Stomach (tissue), 9 donors: ENCODE data around the gene GATA2. TPM values are rescaled to one million over a fixed set of nuclear protein-coding genes. Genes with fewer than 3 reads are reported as not detected.

ENCODE experiments used
- DNase-seq, 2 donors: peaks; one replicate each; pipeline versions ENCODE4 v3.0.0 to v3.0.0-alpha.2; 2013 to 2019
- H3K27ac ChIP-seq, 5 donors: fragments of 200-600 bp in 4 of 5; sonication (generic) in 4 of 5; one replicate each; pipeline ENCODE4 v1.5.1; 2013 to 2019; ENCODE audit warnings: mild to moderate bottlenecking in 1 of 5, moderate library complexity in 1 of 5
- H3K27me3 ChIP-seq, 3 donors: fragments of 200-600 bp; sonication (generic); one replicate each; pipeline ENCODE4 v1.5.1; 2017 to 2019; ENCODE audit warnings: mixed run types in 1 of 3
- H3K36me3 ChIP-seq, 4 donors: fragments of 200-600 bp; sonication (generic); 1 replicate in 3 of 4; 2 replicates in 1 of 4; pipeline ENCODE4 v1.5.1; 2016 to 2019
- H3K4me1 ChIP-seq, 4 donors: fragments of 200-600 bp; sonication (generic); one replicate each; pipeline ENCODE4 v1.5.1; 2016 to 2019
- H3K4me3 ChIP-seq, 4 donors: fragments of 200-600 bp; sonication (generic) in 3 of 4; one replicate each; pipeline ENCODE4 v1.5.1; 2016 to 2019; ENCODE audit warnings: mild to moderate bottlenecking in 1 of 4
- H3K9me3 ChIP-seq, 4 donors: fragments of 200-600 bp; sonication (generic); one replicate each; pipeline ENCODE4 v1.5.1; 2016 to 2019
- CTCF ChIP-seq, 7 experiments: fragments of 450-650 bp in 4 of 7; fragments of 200-600 bp in 3 of 7; sonication (generic) in 3 of 7; IDR thresholded peaks; one replicate each; pipeline ENCODE4 v1.5.1; 2016 to 2019; ENCODE audit warnings: antibody characterized with exemption in 7 of 7, control low read depth in 2 of 7, mild to moderate bottlenecking in 1 of 7
- EP300 ChIP-seq: sonication (generic); formaldehyde crosslinking; IDR thresholded peaks from one replicate; pipeline ENCODE4 v1.6.1; 2017; ENCODE audit warnings: antibody characterized with exemption
- POLR2A ChIP-seq, 4 donors: fragments of 450-650 bp; IDR thresholded peaks; one replicate each; pipeline ENCODE4 v1.6.1; 2016; ENCODE audit warnings: antibody characterized with exemption in 4 of 4, control low read depth in 2 of 4, mild to moderate bottlenecking in 1 of 4, moderate library complexity in 1 of 4
- POLR2AphosphoS5 ChIP-seq, 3 donors: sonication (generic); formaldehyde crosslinking; IDR thresholded peaks; one replicate each; pipeline ENCODE4 v1.6.1; 2016; ENCODE audit warnings: antibody characterized with exemption in 3 of 3
- WGBS, 5 donors: extraction: QIAGEN DNeasy Blood & Tissue Kit in 3 of 5; methylation state at CpG; one replicate each; pipeline versions ENCODE4 v1.1.5 to v1.1.7; 2013 to 2018; 5-methylcytosine and 5-hydroxymethylcytosine counted together
- intact Hi-C: fragments of 100-400 bp; cut with DNase I; formaldehyde crosslinking; loops from one replicate; pipeline ENCODE4 v1.15.1; 2023; ENCODE audit warnings: low total_unique reads
- polyA plus RNA-seq, 3 donors: library from polyadenylated mRNA; stranded (reverse); fragments of 200-250 nt; gene quantifications; one replicate each; pipeline ENCODE4 v1.2.3, GENCODE V29; 2013
- total RNA-seq, 5 donors: library from RNA; depleted of rRNA; stranded (reverse); fragments of >200 nt; gene quantifications; one replicate each; pipeline versions ENCODE4 v1.1.0 to v1.2.3, GENCODE V29; 2014 to 2016
- donor health status: healthy with polysubstance abuse.
- donor health status: Bipolar disorder and iron deficiency.
- donor health status: healthy.

Gene GATA2
- total and polyA plus RNA-seq, 8 donors: 2.3 to 9.1 (median 3.4) TPM

- no peak overlapping the region for H3K4me3 ChIP-seq
- WGBS, 5 donors: 66 to 79% (median 74%) methylated on average over 3 to 11 of the region's 11 CpGs
- TF ChIP-seq POLR2AphosphoS5 (IDR thresholded peaks at IDR 0.05): no peak
- no peak for TF ChIP-seq EP300
- no peak for TF ChIP-seq POLR2A (IDR thresholded peaks at IDR 0.05)
- no peak for TF ChIP-seq CTCF (IDR thresholded peaks at IDR 0.05)
- no peaks in the 10 kb centered on the region for H3K36me3 ChIP-seq
- peaks cover 0 to 30% (median 0%) of the 10 kb centered on the region in 3 donors for H3K27me3 ChIP-seq
- H3K27ac ChIP-seq: no peak overlapping the region
- no peaks in the 10 kb centered on the region for H3K9me3 ChIP-seq
- intact Hi-C loops: no loop called here
- DNase-seq: no peak
- no peaks in the 10 kb centered on the region for H3K4me1 ChIP-seq
These were observed 29.6 kb downstream of the GATA2 start for GRCh38 chr3:128463354-128463753.

GRCh38 chr3:128462931-128463330, 30.1 kb downstream of the GATA2 start:
- H3K27ac ChIP-seq: no peak overlapping the region
- H3K27me3 ChIP-seq: peaks cover 0 to 26% (median 0%) of the 10 kb centered on the region in 3 donors
- TF ChIP-seq EP300: no peak
- TF ChIP-seq CTCF (IDR thresholded peaks at IDR 0.05): no peak
- TF ChIP-seq POLR2A (IDR thresholded peaks at IDR 0.05): no peak
- no peak for TF ChIP-seq POLR2AphosphoS5 (IDR thresholded peaks at IDR 0.05)
- no peaks in the 10 kb centered on the region for H3K4me1 ChIP-seq
- H3K9me3 ChIP-seq: no peaks in the 10 kb centered on the region
- no peaks in the 10 kb centered on the region for H3K36me3 ChIP-seq
- no peak overlapping the region for H3K4me3 ChIP-seq
- DNase-seq: no peak
- intact Hi-C loops: no loop called here
- WGBS, 5 donors: 88 to 93% (median 89%) methylated on average over 18 to 20 of the region's 20 CpGs

GRCh38 chr3:128462341-128462910, 30.6 kb downstream of the GATA2 start:
- Histone ChIP-seq H3K4me1 (no peaks in the 10 kb centered on the region), H3K27ac (no peak overlapping the region), H3K4me3 (no peak overlapping the region), H3K27me3 (peaks cover 0 to 24% (median 2%) of the 10 kb centered on the region in 3 donors), H3K36me3 (no peaks in the 10 kb centered on the region), H3K9me3 (no peaks in the 10 kb centered on the region)
- no peak for DNase-seq
- intact Hi-C loops: no loop called here
- 91 to 93% (median 93%) methylated on average over 15 to 23 of the region's 23 CpGs for WGBS, 5 donors
- TF ChIP-seq POLR2AphosphoS5 (IDR thresholded peaks at IDR 0.05): no peak
- TF ChIP-seq CTCF (IDR thresholded peaks at IDR 0.05): no peak
- TF ChIP-seq EP300: no peak
- no peak for TF ChIP-seq POLR2A (IDR thresholded peaks at IDR 0.05)

- no peaks in the 10 kb centered on the region for H3K36me3 ChIP-seq
- H3K4me1 ChIP-seq: no peaks in the 10 kb centered on the region
- no peak overlapping the region for H3K4me3 ChIP-seq
- peaks cover 0 to 26% (median 9%) of the 10 kb centered on the region in 3 donors for H3K27me3 ChIP-seq
- 79 to 85% (median 80%) methylated on average over 10 to 12 of the region's 12 CpGs for WGBS, 5 donors
- TF ChIP-seq POLR2A (IDR thresholded peaks at IDR 0.05) (no peak), EP300 (no peak), POLR2AphosphoS5 (IDR thresholded peaks at IDR 0.05) (no peak), CTCF (IDR thresholded peaks at IDR 0.05) (no peak)
- intact Hi-C loops: no loop called here
- H3K9me3 ChIP-seq: no peaks in the 10 kb centered on the region
- no peak overlapping the region for H3K27ac ChIP-seq
- no peak for DNase-seq
These were observed 31.3 kb downstream of the GATA2 start for GRCh38 chr3:128461731-128462130.
